Transverse colon (tissue), 3 donors: ENCODE results near the gene DEAF1.

Experiments
- POLR2A ChIP-seq: fragments of 450-650 bp; IDR thresholded peaks from one replicate; pipeline ENCODE4 v1.6.1; 2016; ENCODE audit warnings: antibody characterized with exemption, mild to moderate bottlenecking, moderate library complexity
- TF ChIP-seq, protein P1 (sequence below), 5 experiments: fragments of 200-600 bp in 3 of 5; fragments of 450-650 bp in 2 of 5; sonication (generic) in 3 of 5; IDR thresholded peaks; 1 replicate in 2 of 5; 2 replicates in 3 of 5; pipeline ENCODE4 v1.5.1; 2016 to 2017; ENCODE audit warnings: antibody characterized with exemption in 5 of 5, inconsistent platforms in 3 of 5, mild to moderate bottlenecking in 2 of 5, moderate library complexity in 1 of 5

DNA sequence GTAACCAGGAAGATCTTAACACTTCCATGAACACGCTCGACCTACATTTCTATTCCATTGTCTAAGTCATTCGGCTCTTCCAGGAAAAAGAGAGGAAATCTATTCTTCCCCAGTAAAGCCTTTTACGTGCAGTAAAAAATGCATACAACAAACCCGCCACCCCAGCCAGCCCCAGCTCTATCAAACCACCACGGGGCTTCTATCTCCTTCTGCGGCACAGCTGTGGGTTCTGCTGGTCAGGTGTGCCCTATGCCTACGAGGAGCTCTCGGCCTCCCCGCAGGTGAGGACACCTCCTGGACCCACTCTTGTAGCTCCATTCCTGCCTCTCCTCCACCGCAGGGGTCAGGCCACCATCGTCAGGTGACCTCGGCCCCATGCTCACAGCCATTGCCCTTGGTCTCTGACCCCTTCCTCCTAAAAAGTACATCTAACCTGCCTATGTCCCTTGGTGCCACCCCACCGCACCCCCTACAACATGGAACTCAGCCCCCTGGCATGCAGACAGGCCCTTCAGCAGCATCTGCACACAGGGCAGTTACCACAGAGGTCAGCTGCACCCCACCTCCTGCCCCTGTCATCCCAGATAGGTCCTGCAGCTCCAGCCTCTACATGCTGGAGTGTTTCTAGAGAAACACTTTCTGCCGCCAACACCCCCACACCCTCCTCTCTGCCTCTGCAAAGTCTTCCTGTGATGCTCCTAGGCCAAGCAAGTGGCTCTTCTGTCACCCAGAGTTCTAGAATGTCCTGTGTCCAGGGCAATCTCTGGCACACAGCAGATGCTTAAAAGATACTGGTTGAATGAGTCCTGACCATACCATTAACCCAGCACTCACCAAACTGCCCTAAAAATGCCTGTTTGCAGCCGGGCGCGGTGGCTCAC lies 3.1 kb downstream of the DEAF1 start:
- TF ChIP-seq, protein P1, sequence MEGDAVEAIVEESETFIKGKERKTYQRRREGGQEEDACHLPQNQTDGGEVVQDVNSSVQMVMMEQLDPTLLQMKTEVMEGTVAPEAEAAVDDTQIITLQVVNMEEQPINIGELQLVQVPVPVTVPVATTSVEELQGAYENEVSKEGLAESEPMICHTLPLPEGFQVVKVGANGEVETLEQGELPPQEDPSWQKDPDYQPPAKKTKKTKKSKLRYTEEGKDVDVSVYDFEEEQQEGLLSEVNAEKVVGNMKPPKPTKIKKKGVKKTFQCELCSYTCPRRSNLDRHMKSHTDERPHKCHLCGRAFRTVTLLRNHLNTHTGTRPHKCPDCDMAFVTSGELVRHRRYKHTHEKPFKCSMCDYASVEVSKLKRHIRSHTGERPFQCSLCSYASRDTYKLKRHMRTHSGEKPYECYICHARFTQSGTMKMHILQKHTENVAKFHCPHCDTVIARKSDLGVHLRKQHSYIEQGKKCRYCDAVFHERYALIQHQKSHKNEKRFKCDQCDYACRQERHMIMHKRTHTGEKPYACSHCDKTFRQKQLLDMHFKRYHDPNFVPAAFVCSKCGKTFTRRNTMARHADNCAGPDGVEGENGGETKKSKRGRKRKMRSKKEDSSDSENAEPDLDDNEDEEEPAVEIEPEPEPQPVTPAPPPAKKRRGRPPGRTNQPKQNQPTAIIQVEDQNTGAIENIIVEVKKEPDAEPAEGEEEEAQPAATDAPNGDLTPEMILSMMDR (IDR thresholded peaks at IDR 0.05), result no peak
- no peak for TF ChIP-seq POLR2A
